ENCODE measurements around the gene LCA5L.

LCA5L gene

DNA sequence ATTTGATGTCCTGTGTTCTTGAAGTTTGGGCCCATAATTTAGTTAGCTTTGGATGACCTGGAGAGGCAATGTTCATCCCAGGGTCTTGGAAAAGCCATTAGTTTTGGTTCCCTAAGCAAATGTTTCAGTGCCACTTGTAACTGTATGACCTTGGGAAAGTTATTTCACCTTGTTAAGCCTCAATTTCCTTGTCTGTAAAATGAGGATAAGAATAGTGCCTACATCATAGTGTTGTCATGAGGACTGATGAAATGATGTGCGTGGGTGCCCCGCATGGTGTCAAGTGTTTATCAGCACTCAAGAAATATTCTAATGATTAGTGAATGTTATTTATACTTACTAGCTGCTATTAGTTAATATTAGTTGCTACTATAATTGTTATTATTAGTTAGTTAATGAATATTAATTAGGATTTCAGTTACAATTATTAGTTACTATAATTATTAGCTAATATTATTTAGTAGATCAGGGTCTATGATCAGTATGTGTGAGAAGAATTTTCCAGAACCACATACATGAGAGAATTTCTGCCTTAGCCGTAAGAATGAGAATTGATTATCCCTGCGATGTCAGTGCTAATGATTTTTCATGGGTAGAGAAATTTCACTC, 8.1 kb upstream of the LCA5L start:
- ChIA-PET POLR2A (no interaction called here), CTCF (interaction anchor here (1.8 kb wide), 1 partner anchor 12 kb away, joined by 4 read pairs; no protein-coding TSS in a partner anchor)
- DNase-seq (ENCODE audit: extremely low spot score) = no peak
- no peak for TF ChIP-seq CTCF (IDR thresholded peaks at IDR 0.05; ENCODE audit: control extremely low read depth, extremely low read depth, low read depth, missing control alignments)

- DNase-seq (ENCODE audit: extremely low spot score) = no peak
- CTCF ChIA-PET = interaction anchor here (1.8 kb wide), 1 partner anchor 12 kb away, joined by 4 read pairs; no protein-coding TSS in a partner anchor
- POLR2A ChIA-PET = no interaction called here
- no peak for TF ChIP-seq CTCF (IDR thresholded peaks at IDR 0.05; ENCODE audit: control extremely low read depth, extremely low read depth, low read depth, missing control alignments)
Observed at GRCh38 chr21:39452970-39453342, 7.4 kb upstream of the LCA5L start.

DNA sequence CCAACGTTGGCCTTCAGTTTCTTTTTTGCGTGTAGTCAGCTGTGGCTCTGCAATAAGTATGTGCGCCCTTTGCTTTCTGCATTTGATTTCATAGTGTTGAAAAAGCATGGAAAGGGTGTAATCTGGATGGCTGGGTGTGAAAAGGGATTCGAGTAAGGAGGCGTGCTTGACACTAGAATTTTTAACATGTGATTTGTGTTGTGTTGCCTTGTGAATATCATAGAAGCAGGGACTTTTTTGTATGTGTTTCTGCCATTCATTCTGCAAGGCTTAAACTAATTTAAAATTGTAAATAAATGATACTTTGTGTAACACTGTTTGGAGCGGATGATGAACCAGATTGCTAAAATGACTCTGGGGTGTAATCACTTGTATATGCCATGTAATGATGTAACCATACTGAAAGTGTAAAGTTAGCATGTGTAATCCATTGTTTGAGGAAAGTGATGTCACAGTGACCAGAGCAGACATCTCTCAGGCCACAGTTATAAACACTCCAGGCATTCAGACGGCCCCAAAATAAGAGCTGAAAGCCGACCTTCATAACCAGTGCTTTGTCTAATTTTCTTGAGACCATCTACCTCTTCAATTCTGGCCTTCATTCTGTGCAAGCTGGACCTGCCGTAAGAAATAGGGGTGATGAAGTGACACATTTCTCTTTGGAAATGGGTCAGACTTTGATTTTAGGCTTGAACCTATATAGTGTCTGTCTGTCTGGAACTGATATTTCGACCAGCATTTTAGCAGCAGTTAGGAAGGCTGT, 6.8 kb upstream of the LCA5L start:
- ChIA-PET CTCF (interaction anchor here (1.8 kb wide), 1 partner anchor 11 kb away, joined by 4 read pairs; no protein-coding TSS in a partner anchor), POLR2A (no interaction called here)
- TF ChIP-seq CTCF (IDR thresholded peaks at IDR 0.05; ENCODE audit: control extremely low read depth, extremely low read depth, low read depth, missing control alignments) = no peak
- no peak for DNase-seq (ENCODE audit: extremely low spot score)

- DNase-seq (ENCODE audit: extremely low spot score) = no peak
- TF ChIP-seq CTCF (IDR thresholded peaks at IDR 0.05; ENCODE audit: control extremely low read depth, extremely low read depth, low read depth, missing control alignments) = no peak
- ChIA-PET CTCF (no interaction called here), POLR2A (no interaction called here)
Observed at GRCh38 chr21:39451332-39452206, 6.0 kb upstream of the LCA5L start, which contains the start of gene SH3BGR. SH3BGR (plus strand) TSS chr21:39451970; CDS start chr21:39452097, 127 bp downstream.

DNA sequence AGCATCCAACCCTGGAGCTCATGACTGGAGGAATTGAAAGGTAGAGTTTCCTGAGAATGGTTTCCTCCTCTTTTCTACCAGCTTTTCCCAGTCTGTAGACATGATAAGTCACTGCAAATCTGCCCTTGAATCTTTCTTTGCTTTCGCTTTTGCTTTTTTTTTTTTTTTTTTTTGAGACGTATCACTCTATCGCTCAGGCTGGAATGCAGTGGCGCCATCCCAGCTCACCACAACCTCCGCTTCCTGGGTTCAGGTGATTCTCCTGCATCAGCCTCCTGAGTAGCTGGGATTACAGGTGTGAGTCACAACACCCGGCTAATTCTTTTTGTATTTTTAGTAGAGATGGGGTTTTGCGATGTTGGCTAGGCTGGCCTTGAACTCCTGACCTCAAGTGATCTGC, 1.7 kb upstream of the LCA5L start:
- TF ChIP-seq CTCF (IDR thresholded peaks at IDR 0.05; ENCODE audit: control extremely low read depth, extremely low read depth, low read depth, missing control alignments) = no peak
- ChIA-PET POLR2A (no interaction called here), CTCF (no interaction called here)
- DNase-seq (ENCODE audit: extremely low spot score) = no peak

All from GM10248 (cell line).